GM21423 (cell line): ENCODE measurements around the gene ARPC5.
"Not testable (repeated sequence)": the region's sequence is repeated elsewhere in the genome, so short reads cannot be mapped to it uniquely, and the experiment has no call there.

Source experiments
- ATAC-seq: cut with Tn5 transposase; IDR thresholded peaks from one replicate; pipeline ENCODE4 v1.9.1; 2021; ENCODE audit warnings: mild to moderate bottlenecking, moderate library complexity; ENCODE audit not compliant: unreplicated experiment

ARPC5 gene

GRCh38 chr1:183648042-183648441 lies 12.5 kb upstream of the ARPC5 start:
- no peak for ATAC-seq

DNA sequence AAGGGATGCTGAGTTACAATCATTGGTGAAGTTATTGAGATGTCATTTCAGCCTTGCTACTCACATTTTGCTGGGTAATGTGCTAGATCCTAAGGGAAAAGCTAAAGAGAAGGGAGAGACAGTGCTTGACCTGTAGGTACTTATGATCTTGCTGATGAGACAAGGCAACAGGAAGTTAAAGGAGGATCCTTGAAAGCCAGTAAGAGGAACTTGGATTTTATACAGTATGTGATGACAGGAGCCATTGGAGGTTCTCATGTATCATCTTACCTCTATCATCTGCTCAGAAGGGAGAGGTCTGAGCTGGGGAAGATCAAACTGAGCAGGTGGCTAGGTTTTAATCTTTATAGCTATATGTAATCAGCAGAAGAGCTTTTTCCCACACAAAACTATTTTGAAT lies 11.2 kb upstream of the ARPC5 start:
- no peak for ATAC-seq

DNA sequence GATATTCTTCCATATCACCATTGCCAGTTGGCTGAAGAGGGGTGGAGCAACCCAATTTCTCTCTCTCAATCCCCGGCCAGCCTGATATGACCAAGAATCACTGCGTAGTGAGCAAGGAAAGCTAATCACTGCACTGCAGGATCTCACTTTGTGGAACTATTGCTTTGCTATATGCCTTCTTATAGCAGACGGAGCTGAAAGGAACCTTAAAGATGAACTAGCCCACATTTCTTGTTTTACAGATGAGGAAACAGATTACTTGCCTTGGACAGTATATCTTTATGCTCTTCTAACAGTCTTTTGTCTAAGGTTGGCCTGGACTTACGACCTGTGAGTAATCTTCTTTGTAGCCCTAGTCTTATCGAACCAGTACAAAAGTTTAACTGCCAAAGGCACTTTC lies 9.9 kb upstream of the ARPC5 start:
- ATAC-seq, result no peak

GRCh38 chr1:183642166-183642565 lies 6.6 kb upstream of the ARPC5 start:
- no peak for ATAC-seq

DNA sequence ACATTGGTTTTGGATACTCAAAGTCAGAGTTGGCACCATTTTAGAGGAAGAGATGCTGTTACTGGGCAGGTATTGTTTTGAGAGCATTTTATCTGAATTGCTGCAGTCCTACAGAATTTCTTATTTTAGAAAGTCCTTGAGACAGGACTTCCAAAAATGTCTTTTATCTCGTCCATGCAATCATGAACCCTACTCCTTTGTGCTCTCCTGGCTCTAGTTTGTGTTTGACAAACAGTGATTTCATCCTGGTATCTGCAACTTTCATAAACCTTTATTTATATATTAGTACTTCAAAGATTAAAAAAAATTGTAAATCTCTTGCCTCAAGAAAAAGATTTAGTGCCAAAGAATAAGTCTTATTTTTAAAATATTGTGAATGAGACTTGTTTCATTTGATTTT lies 4.6 kb upstream of the ARPC5 start:
- ATAC-seq, result no peak

DNA sequence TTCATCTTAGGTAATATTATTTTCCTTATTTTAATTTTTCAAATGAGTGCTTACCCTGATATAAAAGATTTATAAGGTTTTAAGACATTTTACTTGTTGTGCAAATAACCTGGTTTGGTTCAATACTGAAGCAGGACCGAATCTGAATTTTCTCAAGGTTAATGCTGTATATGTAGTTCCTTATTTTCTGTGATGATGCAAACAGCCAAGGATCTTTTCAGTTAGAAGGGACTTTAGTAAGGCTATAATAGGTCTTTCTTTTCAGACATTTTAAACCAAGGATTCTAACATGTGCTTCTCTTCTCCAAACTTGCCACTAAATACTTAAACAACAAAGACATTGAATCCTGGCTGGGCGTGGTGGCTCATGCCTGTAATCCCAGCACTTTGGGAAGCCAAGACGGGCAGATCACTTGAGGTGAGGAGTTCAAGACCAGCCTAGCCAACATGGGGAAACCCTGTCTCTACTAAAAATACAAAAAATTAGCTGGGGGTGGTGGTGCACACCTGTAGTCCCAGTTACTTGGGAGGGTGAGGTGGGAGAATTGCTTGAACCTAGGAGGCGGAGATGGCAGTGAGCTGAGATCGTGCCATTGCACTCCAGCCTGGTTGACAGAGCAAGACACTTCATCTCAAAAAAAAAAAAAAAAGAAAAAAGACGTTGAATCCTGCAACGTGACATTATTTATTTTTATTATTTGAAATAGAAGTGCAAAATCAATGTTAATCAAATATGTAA lies 3.2 kb upstream of the ARPC5 start:
- no peak for ATAC-seq

DNA sequence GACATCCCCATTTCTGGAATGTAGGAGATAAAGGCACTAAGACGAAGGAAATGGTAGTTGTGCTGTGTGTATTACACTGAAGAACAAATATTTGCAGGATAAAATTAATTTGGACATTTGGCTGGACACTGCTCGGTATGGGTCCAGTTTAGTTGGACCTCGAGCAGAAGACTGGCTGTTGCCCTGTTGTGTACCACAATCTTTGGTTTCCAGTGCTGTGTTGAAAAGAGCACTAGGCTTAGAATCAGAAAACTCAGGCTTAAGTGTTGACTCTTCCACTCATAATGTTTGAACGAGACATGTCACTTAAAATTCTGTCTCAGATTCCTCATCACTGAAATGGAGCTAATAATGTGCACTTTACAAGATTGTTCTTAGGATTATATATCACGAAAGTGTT lies 1.2 kb upstream of the ARPC5 start:
- no peak for ATAC-seq

- ATAC-seq, result no peak
These were observed 725 bp upstream of the ARPC5 start for GRCh38 chr1:183636334-183636682.

DNA sequence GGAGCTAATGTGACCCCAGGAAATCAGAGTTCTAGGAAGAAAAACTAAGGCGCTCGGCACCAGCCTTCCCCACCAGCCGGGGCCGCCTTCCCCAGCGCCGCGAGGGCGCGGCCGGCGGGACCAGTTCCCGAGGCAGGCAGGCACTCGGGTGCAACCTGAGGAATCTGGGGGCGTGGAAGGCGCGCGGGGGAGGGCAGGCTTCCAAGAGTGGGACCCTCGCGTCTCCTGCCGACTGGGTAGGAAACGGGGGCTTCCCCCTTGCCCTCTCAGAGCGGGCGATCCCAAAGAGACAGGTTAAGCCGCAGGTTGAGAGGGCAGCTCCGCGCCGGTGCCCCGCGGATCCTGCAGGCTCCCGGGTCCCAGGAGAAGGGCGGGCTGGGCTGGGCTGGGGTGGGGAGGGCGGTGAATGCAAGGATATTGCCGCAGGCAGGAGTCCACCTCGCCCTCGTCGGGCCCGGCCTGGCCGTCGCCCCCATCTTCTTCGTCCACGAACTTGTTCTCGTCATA lies 431 bp downstream of the ARPC5 start:
- ATAC-seq, result peak; percentile 1

- ATAC-seq, result no peak
These were observed 1.0 kb downstream of the ARPC5 start for GRCh38 chr1:183634429-183635065.

- peak; percentile 36 for ATAC-seq
These were observed 1.8 kb downstream of the ARPC5 start for GRCh38 chr1:183633676-183634343.

DNA sequence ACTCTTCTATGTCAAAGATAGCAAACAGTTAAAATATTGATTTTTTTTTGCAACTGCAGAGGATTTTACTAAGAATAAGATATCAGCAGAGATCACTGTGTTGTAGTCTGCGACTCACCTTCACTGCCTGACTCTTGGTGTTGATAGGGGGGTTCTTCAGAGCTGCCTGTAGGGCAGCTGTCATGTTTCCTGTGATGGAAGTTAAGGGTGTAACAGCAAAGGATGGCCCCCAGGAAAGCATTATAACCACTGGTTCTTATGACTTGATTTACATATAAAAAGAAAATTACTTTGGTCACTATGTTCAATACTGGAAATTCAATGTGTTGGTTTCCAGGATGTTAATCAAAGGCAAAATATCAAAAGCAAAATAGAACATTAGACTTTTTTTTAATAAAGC lies 2.6 kb downstream of the ARPC5 start:
- no peak for ATAC-seq

DNA sequence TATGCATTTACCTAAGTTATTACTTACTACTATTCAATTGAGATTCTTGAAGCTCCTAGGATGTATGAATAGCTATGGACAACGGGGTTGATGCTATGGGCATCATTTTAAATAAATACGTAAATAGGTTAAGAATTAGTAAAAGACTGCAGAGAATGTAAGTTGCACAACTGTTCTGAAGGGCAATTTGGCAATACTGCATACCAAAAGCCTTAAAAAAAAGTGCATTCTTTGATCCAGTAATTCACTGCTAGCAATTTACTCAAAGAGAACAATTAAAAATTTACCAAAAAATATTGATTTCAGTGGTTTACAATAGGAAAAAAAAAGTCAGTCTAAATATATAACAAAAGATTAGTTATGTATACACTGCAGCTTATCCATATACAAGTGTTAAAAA lies 3.5 kb downstream of the ARPC5 start:
- ATAC-seq, result no peak

DNA sequence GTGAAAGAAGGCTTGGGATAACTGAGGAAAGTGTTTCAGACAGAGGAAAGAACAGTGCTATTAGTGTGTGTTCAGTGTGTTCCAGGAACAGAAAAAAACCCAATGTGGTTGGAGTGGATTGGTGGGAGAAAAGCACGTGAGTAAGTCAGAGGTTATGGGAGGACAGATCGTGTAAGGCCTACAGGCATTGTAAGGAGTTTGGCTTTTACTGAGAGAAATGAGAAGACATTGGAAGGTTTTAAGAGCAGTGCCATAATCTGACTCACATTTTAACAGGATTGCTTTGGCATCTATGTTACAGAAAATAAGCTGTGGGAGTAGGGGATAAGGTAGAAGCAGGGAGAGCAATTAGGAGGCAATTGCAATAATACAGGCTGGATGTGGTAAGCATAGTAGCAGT lies 4.8 kb downstream of the ARPC5 start:
- no peak for ATAC-seq

GRCh38 chr1:183628537-183628936 lies 7.0 kb downstream of the ARPC5 start:
- no peak for ATAC-seq

DNA sequence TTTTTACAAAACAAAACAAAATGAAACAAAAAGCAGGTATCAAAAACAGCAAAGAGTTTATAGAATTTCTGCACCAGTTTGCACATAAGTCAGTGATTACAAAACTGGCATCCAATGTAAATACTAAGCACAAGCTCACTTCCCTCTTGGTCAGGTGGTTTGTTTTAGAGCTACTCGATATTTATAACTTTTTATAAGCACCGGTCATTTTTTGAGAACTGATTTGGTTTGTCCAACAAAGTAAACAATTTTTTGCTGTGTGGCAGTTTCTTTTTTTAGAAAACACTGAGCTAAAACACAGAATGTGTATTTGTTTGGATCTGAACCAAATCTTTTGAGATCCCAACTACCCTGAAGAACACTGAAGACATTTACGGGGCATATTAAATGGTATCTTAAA lies 9.3 kb downstream of the ARPC5 start:
- not testable (repeated sequence) for ATAC-seq

DNA sequence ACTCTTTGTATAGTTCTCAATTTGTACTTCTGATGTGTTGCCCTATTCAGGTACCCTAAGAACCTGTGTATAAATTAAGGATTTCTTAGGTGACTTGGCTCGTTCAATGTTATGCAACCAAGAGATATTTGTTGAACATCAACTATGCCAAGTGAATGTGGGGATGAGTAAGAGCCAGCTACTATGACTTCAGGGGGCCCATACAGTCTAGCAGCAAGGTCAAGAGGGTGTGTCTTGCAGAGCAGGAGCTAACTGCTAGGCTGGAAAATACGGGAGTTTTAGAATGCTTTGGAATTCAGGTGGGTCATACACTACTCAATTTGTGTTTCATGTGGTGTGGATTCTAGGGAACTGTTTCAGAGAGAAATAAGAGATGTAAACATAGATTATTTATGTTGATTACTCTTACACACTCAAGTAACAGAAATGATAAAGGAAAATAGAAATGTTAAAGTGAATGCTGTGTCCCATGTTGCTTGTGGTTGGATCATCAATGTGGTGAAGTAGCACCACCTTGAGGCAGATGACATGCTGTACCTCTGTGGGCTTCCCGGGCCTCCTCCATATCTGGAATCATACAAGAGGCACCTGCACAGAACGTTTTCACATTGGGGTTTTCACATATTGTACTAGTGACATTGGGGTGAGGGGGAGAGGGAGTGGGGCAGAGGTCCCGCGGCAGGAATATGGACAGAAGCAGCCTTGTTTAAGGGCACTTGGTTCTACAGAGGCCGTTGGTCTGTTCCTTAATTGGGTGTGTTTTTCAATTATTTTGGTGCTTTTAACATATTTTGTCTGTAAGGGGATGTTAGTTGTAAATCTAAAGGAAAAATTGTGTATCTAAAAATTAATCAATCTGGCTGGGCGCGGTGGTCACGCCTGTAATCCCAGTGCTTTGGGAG lies 12.4 kb downstream of the ARPC5 start:
- ATAC-seq, result peak; percentile 91

DNA sequence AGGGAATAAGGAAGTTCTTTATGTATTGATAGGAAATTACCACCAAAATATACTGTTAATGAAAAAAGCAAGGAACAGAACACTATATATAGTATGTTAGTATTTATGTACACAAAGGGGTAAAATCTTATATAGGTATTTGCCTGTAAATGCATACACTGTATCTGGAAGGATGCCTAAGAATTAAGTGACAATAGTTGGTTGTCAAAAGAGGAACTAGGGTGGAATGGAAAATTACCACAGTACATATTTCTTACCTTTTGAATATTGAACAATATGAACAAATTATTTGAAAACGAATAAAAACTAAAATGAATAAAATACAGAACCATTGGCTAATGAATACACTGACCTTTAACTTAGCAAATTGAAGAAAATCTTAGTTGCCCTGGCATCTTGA lies 13.6 kb downstream of the ARPC5 start:
- ATAC-seq, result no peak

GRCh38 chr1:183620311-183620710 lies 15.3 kb downstream of the ARPC5 start:
- ATAC-seq, result no peak

GRCh38 chr1:183619781-183620180 lies 15.8 kb downstream of the ARPC5 start:
- no peak for ATAC-seq

DNA sequence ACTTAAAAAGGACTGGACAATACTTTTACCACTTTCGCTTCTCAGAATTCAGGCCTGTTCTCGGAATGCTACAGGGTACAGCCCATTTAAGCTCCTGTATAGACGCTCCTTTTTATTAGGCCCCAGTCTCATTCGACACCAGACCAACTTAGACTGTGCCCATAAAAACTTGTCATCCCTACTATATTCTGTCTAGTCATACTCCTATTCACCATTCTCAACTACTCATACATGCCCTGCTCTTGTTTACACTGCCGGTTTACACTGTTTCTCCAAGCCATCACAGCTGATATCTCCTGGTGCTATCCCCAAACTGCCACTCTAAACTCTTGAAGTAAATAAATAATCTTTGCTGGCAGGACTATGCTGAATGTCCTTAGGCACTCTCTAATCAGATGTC lies 17.4 kb downstream of the ARPC5 start:
- ATAC-seq, result not testable (repeated sequence)
